Sigmoid colon (tissue), 3 donors: ENCODE data around the gene RUNX1.

Experiments used
- CTCF ChIP-seq, 4 experiments: fragments of 450-650 bp in 3 of 4; fragments of 200-600 bp in 1 of 4; IDR thresholded peaks; one replicate each; pipeline ENCODE4 v1.5.1; 2016 to 2019; ENCODE audit warnings: antibody characterized with exemption in 4 of 4, mild to moderate bottlenecking in 3 of 4, moderate library complexity in 2 of 4
- POLR2A ChIP-seq, 2 donors: fragments of 450-650 bp; IDR thresholded peaks; one replicate each; pipeline ENCODE4 v1.6.1; 2016; ENCODE audit warnings: antibody characterized with exemption in 2 of 2, mild to moderate bottlenecking in 2 of 2, moderate library complexity in 2 of 2

GRCh38 chr21:35086357-35086756 is 37.3 kb upstream of the RUNX1 start:
- TF ChIP-seq CTCF (IDR thresholded peaks at IDR 0.05) = no peak
- TF ChIP-seq POLR2A (IDR thresholded peaks at IDR 0.05) = no peak
